Adrenal gland (tissue), 12 donors: ENCODE data around the gene EMC6. TPM values are rescaled to one million over a fixed set of nuclear protein-coding genes. Genes with fewer than 3 reads are reported as not detected.
"Not testable (repeated sequence)": the region's sequence is repeated elsewhere in the genome, so short reads cannot be mapped to it uniquely, and the experiment has no call there.

ENCODE experiments used
- DNase-seq, 7 donors: peaks; one replicate each; pipeline ENCODE4 v3.0.0-alpha.2; 2019 to 2020
- H3K27ac ChIP-seq, 5 donors: fragments of 200-600 bp; sonication (generic) in 4 of 5; 1 replicate in 3 of 5; 2 replicates in 2 of 5; pipeline versions ENCODE4 v1.5.1 to v1.8.0; 2016 to 2020; ENCODE audit warnings: mild to moderate bottlenecking in 1 of 5
- H3K27me3 ChIP-seq: fragments of 200-600 bp; 2 replicates; pipeline ENCODE4 v1.8.0; 2021
- H3K36me3 ChIP-seq, 2 donors: fragments of 200-600 bp; replicated peaks in 1 of 2; 1 replicate in 1 of 2; 2 replicates in 1 of 2; pipeline versions ENCODE4 v1.5.1 to v1.8.0; 2018 to 2022
- H3K4me1 ChIP-seq, 2 donors: fragments of 200-600 bp; replicated peaks in 1 of 2; 1 replicate in 1 of 2; 2 replicates in 1 of 2; pipeline versions ENCODE4 v1.5.1 to v1.8.0; 2018 to 2021
- H3K4me3 ChIP-seq, 4 donors: fragments of 200-600 bp; sonication (generic) in 3 of 4; one replicate each; pipeline ENCODE4 v1.5.1; 2016 to 2018
- H3K9me3 ChIP-seq, 3 donors: fragments of 200-600 bp; sonication (generic) in 1 of 3; replicated peaks in 1 of 3; 1 replicate in 2 of 3; 2 replicates in 1 of 3; pipeline versions ENCODE4 v1.5.1 to v1.8.0; 2016 to 2021
- POLR2A ChIP-seq, 2 donors: fragments of 450-650 bp; IDR thresholded peaks; one replicate each; pipeline ENCODE4 v1.6.1; 2017; ENCODE audit warnings: antibody characterized with exemption in 2 of 2, mild to moderate bottlenecking in 2 of 2, moderate library complexity in 1 of 2
- WGBS, 4 donors: extraction: QIAGEN DNeasy Blood & Tissue Kit in 2 of 4; methylation state at CpG; one replicate each; pipeline versions ENCODE4 v1.1.5 to v1.1.7; 2013 to 2017; 5-methylcytosine and 5-hydroxymethylcytosine counted together
- intact Hi-C, 2 donors: fragments of 100-400 bp; cut with DNase I; formaldehyde crosslinking; loops; one replicate each; pipeline versions ENCODE4 v1.14.1 to v1.15.0; 2022 to 2023
- polyA plus RNA-seq, 3 donors: library from polyadenylated mRNA; stranded (reverse); fragments of 200-250 nt in 2 of 3; fragments of 350-450 nt in 1 of 3; fragmentation: Illumina TruSeq in 1 of 3; extraction: RNeasy Lipid Tissue Mini Kit (QIAGEN cat#74804) in 1 of 3; gene quantifications; one replicate each; pipeline ENCODE4 v1.2.3, GENCODE V29; 2013 to 2014
- total RNA-seq, 9 donors: library from RNA; depleted of rRNA in 4 of 9; stranded (reverse); fragments of >200 nt in 4 of 9; fragments of 120-200 nt in 1 of 9; fragmentation: NEBNext Ultra II Directional in 1 of 9; extraction: Animal tissue kit (Norgen Biotek cat#: 25700) in 1 of 9; gene quantifications; one replicate each; pipeline versions ENCODE4 v1.1.0 to v1.2.4, GENCODE V29; 2013 to 2023
- TF ChIP-seq, protein P1 (sequence below), 6 experiments: fragments of 450-650 bp in 4 of 6; fragments of 200-600 bp in 2 of 6; sonication (generic) in 1 of 6; IDR thresholded peaks; 1 replicate in 5 of 6; 2 replicates in 1 of 6; pipeline versions ENCODE4 v1.5.1 to v1.8.0; 2016 to 2021; ENCODE audit warnings: antibody characterized with exemption in 6 of 6, mild to moderate bottlenecking in 2 of 6, moderate library complexity in 1 of 6
- donor health status: healthy with polysubstance abuse.
- donor health status: Bipolar disorder and iron deficiency.
- donor health status: DM: yes; HTN: yes; CAD: no.
- donor health status: DM: no; HTN: no; CAD: no.
- donor health status: DM: no; HTN: no; CAD: no.
- donor health status: DM: yes; HTN: yes; CAD: no.

Gene EMC6
- total and polyA plus RNA-seq, 12 donors = 6.1 to 89.4 (median 46.0) TPM

- Histone ChIP-seq H3K4me1 (peaks cover 6 to 13% of the 10 kb centered on the region in 2 donors), H3K27ac (no peak overlapping the region), H3K9me3 (no peaks in the 10 kb centered on the region), H3K36me3 (no peaks in the 10 kb centered on the region), H3K27me3 (peaks cover 12% of the 10 kb centered on the region), H3K4me3 (no peak overlapping the region)
- no peak for DNase-seq
- intact Hi-C loops = no loop called here
- TF ChIP-seq, protein P1, sequence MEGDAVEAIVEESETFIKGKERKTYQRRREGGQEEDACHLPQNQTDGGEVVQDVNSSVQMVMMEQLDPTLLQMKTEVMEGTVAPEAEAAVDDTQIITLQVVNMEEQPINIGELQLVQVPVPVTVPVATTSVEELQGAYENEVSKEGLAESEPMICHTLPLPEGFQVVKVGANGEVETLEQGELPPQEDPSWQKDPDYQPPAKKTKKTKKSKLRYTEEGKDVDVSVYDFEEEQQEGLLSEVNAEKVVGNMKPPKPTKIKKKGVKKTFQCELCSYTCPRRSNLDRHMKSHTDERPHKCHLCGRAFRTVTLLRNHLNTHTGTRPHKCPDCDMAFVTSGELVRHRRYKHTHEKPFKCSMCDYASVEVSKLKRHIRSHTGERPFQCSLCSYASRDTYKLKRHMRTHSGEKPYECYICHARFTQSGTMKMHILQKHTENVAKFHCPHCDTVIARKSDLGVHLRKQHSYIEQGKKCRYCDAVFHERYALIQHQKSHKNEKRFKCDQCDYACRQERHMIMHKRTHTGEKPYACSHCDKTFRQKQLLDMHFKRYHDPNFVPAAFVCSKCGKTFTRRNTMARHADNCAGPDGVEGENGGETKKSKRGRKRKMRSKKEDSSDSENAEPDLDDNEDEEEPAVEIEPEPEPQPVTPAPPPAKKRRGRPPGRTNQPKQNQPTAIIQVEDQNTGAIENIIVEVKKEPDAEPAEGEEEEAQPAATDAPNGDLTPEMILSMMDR (IDR thresholded peaks at IDR 0.05) = no peak
- TF ChIP-seq POLR2A (IDR thresholded peaks at IDR 0.05) = no peak
- 52 to 76% (median 62%) methylated on average over 9 to 12 of the region's 12 CpGs for WGBS, 4 donors
These were observed 28.5 kb downstream of the EMC6 start for GRCh38 chr17:3697103-3697476.

DNA sequence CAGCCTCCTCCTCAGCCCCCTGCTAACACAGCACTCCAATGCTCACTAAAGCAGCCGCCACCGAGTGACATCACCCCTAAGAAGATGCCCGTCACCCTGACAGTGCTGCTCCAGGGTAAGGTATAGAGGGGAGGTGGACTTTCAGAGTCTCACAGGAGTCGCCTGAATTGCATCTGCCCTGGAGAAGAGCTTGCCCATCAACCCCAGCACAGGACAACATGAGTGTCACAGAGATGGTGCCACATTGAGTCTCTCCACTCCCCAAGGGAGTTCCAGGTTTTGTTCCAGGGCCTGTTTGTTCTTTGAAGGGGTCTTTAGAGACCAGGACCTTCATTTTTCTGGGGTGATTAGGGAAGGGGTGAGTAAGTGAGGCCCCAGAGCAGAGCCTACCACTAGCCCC is 29.5 kb downstream of the EMC6 start:
- no peaks in the 10 kb centered on the region for H3K9me3 ChIP-seq
- H3K4me3 ChIP-seq = no peak overlapping the region
- no peak for DNase-seq
- TF ChIP-seq, protein P1 (IDR thresholded peaks at IDR 0.05) = no peak
- TF ChIP-seq POLR2A (IDR thresholded peaks at IDR 0.05) = no peak
- H3K36me3 ChIP-seq = no peaks in the 10 kb centered on the region
- peaks cover 10% of the 10 kb centered on the region for H3K27me3 ChIP-seq
- H3K4me1 ChIP-seq = peaks cover 6 to 13% of the 10 kb centered on the region in 2 donors
- no peak overlapping the region for H3K27ac ChIP-seq
- intact Hi-C loops = no loop called here
- WGBS, 4 donors = 79 to 100% (median 85%) methylated on average over 3 to 4 of the region's 4 CpGs

DNA sequence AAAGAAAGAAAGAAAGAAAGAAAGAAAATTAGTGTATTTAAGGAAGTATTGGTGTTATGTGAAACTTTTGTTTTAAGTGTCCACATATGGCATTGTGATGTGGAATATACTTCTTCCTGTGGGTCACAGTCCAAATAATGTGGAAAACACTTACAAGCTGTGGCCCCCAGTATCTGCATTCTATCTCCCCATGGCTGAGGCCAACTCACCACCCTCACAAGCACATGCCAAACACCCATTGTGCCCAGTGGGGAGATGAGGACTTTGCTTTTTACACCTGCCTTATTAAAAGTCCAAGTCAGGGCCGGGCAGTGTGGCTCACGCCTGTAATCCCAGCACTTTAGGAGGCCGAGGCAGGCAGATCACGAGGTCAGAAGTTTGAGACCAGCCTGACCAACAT is 31.3 kb downstream of the EMC6 start:
- H3K27ac ChIP-seq = no peak overlapping the region
- no peak for DNase-seq
- peaks cover under 1% of the 10 kb centered on the region for H3K27me3 ChIP-seq
- H3K4me1 ChIP-seq = peaks cover 6 to 12% of the 10 kb centered on the region in 2 donors
- H3K4me3 ChIP-seq = no peak overlapping the region
- H3K36me3 ChIP-seq = no peaks in the 10 kb centered on the region
- H3K9me3 ChIP-seq = no peaks in the 10 kb centered on the region
- TF ChIP-seq POLR2A (IDR thresholded peaks at IDR 0.05) = no peak
- TF ChIP-seq, protein P1 (IDR thresholded peaks at IDR 0.05) = no peak
- intact Hi-C loops = no loop called here
- 78 to 97% (median 88%) methylated on average over 4 of the region's 4 CpGs for WGBS, 4 donors

GRCh38 chr17:3702041-3702539 is 33.5 kb downstream of the EMC6 start:
- H3K36me3 ChIP-seq, DNase-seq, H3K4me1 ChIP-seq, H3K27me3 ChIP-seq, H3K4me3 ChIP-seq, H3K27ac ChIP-seq, intact Hi-C loops, H3K9me3 ChIP-seq: not testable (repeated sequence)
- 31 to 88% (median 77%) methylated on average over 2 to 7 of the region's 7 CpGs for WGBS, 4 donors

DNA sequence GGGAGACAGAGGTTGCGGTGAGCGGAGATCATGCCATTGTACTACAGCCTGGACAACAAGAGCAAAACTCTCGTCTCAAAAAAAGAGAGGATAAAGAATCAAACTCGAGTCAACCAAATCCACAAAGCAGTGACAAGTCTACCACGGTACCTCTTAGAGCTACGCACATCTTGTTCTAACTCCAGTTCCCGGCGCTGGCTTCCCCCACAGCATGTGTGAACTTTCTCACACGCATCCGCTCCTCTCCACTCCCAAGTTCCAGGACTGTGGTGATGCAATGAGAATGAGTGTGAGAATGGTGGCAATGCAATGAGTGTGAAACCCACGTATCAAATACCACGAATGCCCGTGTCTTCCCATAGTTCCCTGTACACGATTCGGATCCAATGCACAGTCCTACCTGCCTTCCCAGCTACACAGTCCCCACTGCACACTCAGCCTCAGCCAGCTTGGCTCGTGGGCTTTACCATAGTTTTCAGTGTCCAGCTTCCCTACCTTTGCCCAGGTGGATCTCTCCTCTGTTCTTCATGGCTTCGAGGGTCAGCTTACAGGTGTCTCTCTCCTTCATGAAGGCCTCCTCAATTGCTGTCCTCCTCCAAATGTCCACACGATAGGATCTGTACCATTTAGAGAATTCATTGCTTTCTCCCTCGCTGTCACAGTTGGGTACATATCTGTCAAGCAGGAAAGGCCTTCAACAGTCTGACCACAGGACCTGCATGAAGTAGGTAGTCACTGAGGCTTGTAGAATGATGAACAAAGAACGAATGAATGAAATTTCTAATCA is 36.5 kb downstream of the EMC6 start:
- WGBS, 4 donors = 84 to 88% (median 87%) methylated on average over 20 of the region's 20 CpGs
- no peak overlapping the region for H3K4me3 ChIP-seq
- TF ChIP-seq, protein P1 (IDR thresholded peaks at IDR 0.05) = no peak
- no peak for TF ChIP-seq POLR2A (IDR thresholded peaks at IDR 0.05)
- H3K27ac ChIP-seq = no peak overlapping the region
- intact Hi-C loops = no loop called here
- DNase-seq = no peak
- no peaks in the 10 kb centered on the region for H3K27me3 ChIP-seq
- H3K36me3 ChIP-seq = no peaks in the 10 kb centered on the region
- H3K9me3 ChIP-seq = no peaks in the 10 kb centered on the region
- peaks cover 0 to 7% of the 10 kb centered on the region in 2 donors for H3K4me1 ChIP-seq

DNA sequence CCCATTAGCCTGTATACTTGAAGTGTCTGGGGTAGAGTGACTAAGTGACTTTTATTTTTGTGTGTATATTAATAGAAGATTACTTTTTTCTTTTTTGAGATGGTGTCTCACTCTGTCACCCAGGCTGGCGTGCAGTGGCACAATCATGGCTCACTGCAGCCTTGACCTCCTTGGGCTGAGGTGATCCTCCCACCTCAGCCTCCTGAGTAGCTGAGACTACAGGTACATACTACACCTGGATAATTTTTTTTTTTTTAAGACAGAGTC is 37.0 kb downstream of the EMC6 start:
- H3K4me1 ChIP-seq, H3K9me3 ChIP-seq, H3K36me3 ChIP-seq, H3K27me3 ChIP-seq, DNase-seq, intact Hi-C loops, H3K27ac ChIP-seq, H3K4me3 ChIP-seq: not testable (repeated sequence)
- WGBS, 4 donors = 57 to 100% (median 78%) methylated on average over 1 of the region's 1 CpG
